ENCODE data around the gene COL4A2.

COL4A2 gene

DNA sequence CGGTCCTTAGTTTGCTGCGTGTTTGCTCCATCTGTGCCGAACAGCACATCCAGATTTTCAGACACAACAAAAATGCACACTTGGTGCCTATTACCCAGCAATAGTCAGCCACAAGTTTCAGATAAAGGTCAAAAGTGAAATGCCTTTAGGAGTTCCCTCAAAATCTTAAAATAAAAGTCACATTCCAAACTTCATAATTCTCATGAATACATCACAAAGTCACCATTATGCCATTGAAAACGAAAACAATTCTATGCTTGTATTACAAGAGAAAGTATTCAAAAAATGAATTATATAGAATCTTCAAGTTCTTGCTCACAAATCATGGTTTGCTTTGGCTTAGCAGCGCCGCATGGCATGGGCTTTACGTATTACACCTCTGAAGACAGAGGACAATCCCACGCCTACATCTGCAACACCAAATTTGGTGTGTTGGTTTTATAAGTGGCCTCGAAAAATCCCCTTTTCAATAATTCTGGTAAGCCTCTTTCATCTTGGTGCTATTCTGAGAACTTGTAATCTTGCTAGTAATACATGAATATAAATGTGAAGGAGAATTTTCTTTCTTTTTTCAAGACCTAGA lies 26.8 kb upstream of the COL4A2 start:
- no peak overlapping the region for H3K9ac ChIP-seq
- H3K36me3 ChIP-seq (ENCODE audit: insufficient read depth), result no peaks in the 10 kb centered on the region
- no peaks in the 10 kb centered on the region for H3K79me2 ChIP-seq (ENCODE audit: insufficient read depth, low read depth)
- TF ChIP-seq, protein P1, sequence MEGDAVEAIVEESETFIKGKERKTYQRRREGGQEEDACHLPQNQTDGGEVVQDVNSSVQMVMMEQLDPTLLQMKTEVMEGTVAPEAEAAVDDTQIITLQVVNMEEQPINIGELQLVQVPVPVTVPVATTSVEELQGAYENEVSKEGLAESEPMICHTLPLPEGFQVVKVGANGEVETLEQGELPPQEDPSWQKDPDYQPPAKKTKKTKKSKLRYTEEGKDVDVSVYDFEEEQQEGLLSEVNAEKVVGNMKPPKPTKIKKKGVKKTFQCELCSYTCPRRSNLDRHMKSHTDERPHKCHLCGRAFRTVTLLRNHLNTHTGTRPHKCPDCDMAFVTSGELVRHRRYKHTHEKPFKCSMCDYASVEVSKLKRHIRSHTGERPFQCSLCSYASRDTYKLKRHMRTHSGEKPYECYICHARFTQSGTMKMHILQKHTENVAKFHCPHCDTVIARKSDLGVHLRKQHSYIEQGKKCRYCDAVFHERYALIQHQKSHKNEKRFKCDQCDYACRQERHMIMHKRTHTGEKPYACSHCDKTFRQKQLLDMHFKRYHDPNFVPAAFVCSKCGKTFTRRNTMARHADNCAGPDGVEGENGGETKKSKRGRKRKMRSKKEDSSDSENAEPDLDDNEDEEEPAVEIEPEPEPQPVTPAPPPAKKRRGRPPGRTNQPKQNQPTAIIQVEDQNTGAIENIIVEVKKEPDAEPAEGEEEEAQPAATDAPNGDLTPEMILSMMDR (conservative IDR thresholded peaks at IDR 0.05; ENCODE audit: low read depth, low read length), result no peak
- H3K27me3 ChIP-seq (ENCODE audit: insufficient read depth, low read depth), result no peaks in the 10 kb centered on the region
- H3K4me3 ChIP-seq (IDR thresholded peaks at IDR 0.05; ENCODE audit: insufficient read depth, low read depth, low read length), result no peak overlapping the region
- no peaks in the 10 kb centered on the region for H4K20me1 ChIP-seq (ENCODE audit: insufficient read depth)
- no peak overlapping the region for H2AFZ ChIP-seq (ENCODE audit: low read depth)
- H3K4me1 ChIP-seq (ENCODE audit: low read depth, poor library complexity, severe bottlenecking), result no peaks in the 10 kb centered on the region
- H3K4me2 ChIP-seq, result no peak overlapping the region
- no peak overlapping the region for H3K27ac ChIP-seq

DNA sequence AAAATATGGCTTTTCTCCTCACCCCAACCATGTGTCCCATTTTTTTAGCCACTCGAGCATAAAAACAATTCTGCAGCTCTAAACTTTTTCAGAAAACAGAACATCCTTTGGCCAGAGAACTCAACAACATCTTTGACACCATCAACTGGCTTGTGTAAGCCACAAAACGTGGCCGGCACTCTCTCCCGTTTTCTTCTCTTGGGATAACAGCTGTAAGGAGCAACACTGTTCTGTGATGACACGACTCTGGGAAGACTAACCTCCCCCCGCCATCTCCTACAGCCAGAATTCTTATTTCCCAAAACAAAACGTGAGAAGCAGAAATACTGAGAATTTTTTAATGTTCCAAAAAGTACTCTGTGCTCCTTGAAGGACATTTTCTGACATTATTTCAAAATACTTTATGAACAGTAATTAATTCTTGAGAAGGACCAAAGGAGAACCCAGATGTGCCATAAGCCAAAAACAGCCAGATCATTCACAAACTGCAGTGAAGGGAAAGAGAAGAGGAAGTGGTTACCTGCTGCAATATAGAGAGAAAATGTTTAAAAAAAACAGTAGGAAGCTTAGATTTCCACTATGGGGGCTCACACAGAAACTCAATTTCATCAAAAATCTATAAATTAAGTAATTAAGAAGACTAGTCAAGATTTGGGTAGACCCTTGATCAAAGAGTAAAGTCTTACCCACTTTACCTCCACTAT lies 25.9 kb upstream of the COL4A2 start:
- no peak overlapping the region for H3K4me3 ChIP-seq (IDR thresholded peaks at IDR 0.05; ENCODE audit: insufficient read depth, low read depth, low read length)
- H2AFZ ChIP-seq (ENCODE audit: low read depth), result no peak overlapping the region
- H3K36me3 ChIP-seq (ENCODE audit: insufficient read depth), result no peaks in the 10 kb centered on the region
- H3K27ac ChIP-seq, result no peak overlapping the region
- no peak overlapping the region for H3K4me2 ChIP-seq
- no peaks in the 10 kb centered on the region for H4K20me1 ChIP-seq (ENCODE audit: insufficient read depth)
- H3K9ac ChIP-seq, result no peak overlapping the region
- TF ChIP-seq, protein P1 (conservative IDR thresholded peaks at IDR 0.05; ENCODE audit: low read depth, low read length), result no peak
- no peaks in the 10 kb centered on the region for H3K27me3 ChIP-seq (ENCODE audit: insufficient read depth, low read depth)
- no peaks in the 10 kb centered on the region for H3K79me2 ChIP-seq (ENCODE audit: insufficient read depth, low read depth)
- no peaks in the 10 kb centered on the region for H3K4me1 ChIP-seq (ENCODE audit: low read depth, poor library complexity, severe bottlenecking)

DNA sequence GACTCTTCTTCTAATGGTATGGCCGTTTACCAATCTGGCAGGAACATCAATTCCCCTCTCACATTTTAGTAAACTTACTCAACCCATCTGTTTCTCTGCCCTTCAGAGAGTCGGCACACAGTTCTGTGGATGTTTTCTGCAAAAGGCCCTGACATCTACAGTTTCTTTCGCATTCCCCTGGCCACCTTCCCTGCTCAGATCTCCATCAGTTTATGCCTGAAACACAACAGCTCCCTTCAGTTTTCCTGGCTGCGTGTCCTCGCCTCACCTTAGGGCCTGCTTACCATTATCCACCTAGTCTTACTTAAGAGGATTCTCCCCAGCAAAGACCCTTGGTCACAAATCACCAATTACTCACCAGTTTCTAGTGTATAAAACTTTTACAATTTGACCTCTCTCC lies 25.3 kb upstream of the COL4A2 start:
- H3K36me3 ChIP-seq (ENCODE audit: insufficient read depth), result no peaks in the 10 kb centered on the region
- H3K4me2 ChIP-seq, result no peak overlapping the region
- H4K20me1 ChIP-seq (ENCODE audit: insufficient read depth), result no peaks in the 10 kb centered on the region
- H2AFZ ChIP-seq (ENCODE audit: low read depth), result no peak overlapping the region
- no peak overlapping the region for H3K4me3 ChIP-seq (IDR thresholded peaks at IDR 0.05; ENCODE audit: insufficient read depth, low read depth, low read length)
- no peaks in the 10 kb centered on the region for H3K4me1 ChIP-seq (ENCODE audit: low read depth, poor library complexity, severe bottlenecking)
- no peak overlapping the region for H3K9ac ChIP-seq
- TF ChIP-seq, protein P1 (conservative IDR thresholded peaks at IDR 0.05; ENCODE audit: low read depth, low read length), result no peak
- no peaks in the 10 kb centered on the region for H3K79me2 ChIP-seq (ENCODE audit: insufficient read depth, low read depth)
- no peaks in the 10 kb centered on the region for H3K27me3 ChIP-seq (ENCODE audit: insufficient read depth, low read depth)
- H3K27ac ChIP-seq, result no peak overlapping the region

DNA sequence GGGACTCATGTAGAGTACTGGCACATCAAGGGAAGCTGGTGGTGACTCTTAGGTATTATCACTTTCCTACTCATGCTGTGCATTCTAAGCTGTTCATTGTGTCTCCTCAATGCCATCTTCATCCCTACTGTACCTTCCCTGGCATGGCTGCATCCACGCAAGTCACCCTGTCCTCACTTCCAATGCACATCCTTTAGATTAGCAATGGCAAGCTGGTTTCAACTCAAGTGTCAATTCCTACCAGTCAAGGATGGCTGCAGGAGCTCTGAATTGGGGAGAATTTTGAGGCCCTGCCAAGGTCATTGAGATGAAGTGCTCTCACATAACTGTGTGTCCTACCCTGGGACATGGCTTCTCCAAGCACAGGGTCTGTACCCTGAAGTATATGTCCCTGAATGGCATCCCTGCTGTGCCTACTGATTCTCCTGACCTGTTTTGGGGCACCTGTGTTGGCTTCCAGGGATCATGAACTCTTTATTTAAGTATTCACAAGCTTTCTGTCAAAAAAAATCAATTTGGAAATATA lies 24.7 kb upstream of the COL4A2 start:
- TF ChIP-seq, protein P1 (conservative IDR thresholded peaks at IDR 0.05; ENCODE audit: low read depth, low read length), result no peak
- Histone ChIP-seq H3K4me2 (no peak overlapping the region), H3K36me3 (ENCODE audit: insufficient read depth) (no peaks in the 10 kb centered on the region), H2AFZ (ENCODE audit: low read depth) (no peak overlapping the region), H3K4me3 (IDR thresholded peaks at IDR 0.05; ENCODE audit: insufficient read depth, low read depth, low read length) (no peak overlapping the region), H3K79me2 (ENCODE audit: insufficient read depth, low read depth) (no peaks in the 10 kb centered on the region), H4K20me1 (ENCODE audit: insufficient read depth) (no peaks in the 10 kb centered on the region), H3K27ac (no peak overlapping the region), H3K4me1 (ENCODE audit: low read depth, poor library complexity, severe bottlenecking) (no peaks in the 10 kb centered on the region), H3K9ac (no peak overlapping the region), H3K27me3 (ENCODE audit: insufficient read depth, low read depth) (no peaks in the 10 kb centered on the region)
